Measurements from ENCODE around the gene CELF5. TPM values are rescaled to one million over a fixed set of nuclear protein-coding genes. Genes with fewer than 3 reads are reported as not detected.

CELF5 gene
- total and polyA plus RNA-seq, 10 donors: 0.05 to 0.19 (median 0.10) TPM; not detected in 7

DNA sequence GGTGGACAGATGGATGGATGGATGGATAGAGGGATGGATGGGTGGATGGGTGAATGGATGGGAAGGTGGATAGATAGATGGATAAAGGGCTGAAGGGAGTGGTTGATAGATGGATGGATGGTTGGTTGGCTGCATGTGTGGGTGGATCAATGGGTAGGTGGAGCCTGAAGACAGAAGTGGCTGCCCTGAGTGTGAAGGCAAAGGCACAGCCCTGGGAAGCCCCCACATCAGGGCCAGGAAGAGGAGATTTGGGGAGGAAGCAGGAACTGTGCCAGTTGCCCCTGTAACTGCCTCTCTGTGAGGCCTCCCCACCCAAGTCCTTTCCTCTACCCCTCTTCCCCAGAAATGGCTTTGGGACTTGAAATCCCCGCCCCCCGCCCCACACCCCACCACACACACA is 98.6 kb downstream of the CELF5 start:
- no peak for DNase-seq
- H3K27me3 ChIP-seq (replicated peaks in 1 of 7): peaks cover 0 to 40% (median 15%) of the 10 kb centered on the region in 7 donors
- no peak overlapping the region for H3K27ac ChIP-seq
- H3K36me3 ChIP-seq: no peaks in the 10 kb centered on the region
- no peak overlapping the region for H3K4me3 ChIP-seq
- TF ChIP-seq POLR2A (IDR thresholded peaks at IDR 0.05) (no peak), POLR2AphosphoS5 (IDR thresholded peaks at IDR 0.05) (no peak)
- TF ChIP-seq, protein P1, sequence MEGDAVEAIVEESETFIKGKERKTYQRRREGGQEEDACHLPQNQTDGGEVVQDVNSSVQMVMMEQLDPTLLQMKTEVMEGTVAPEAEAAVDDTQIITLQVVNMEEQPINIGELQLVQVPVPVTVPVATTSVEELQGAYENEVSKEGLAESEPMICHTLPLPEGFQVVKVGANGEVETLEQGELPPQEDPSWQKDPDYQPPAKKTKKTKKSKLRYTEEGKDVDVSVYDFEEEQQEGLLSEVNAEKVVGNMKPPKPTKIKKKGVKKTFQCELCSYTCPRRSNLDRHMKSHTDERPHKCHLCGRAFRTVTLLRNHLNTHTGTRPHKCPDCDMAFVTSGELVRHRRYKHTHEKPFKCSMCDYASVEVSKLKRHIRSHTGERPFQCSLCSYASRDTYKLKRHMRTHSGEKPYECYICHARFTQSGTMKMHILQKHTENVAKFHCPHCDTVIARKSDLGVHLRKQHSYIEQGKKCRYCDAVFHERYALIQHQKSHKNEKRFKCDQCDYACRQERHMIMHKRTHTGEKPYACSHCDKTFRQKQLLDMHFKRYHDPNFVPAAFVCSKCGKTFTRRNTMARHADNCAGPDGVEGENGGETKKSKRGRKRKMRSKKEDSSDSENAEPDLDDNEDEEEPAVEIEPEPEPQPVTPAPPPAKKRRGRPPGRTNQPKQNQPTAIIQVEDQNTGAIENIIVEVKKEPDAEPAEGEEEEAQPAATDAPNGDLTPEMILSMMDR (IDR thresholded peaks at IDR 0.05 in 8 of 11, conservative IDR thresholded peaks at IDR 0.05 in 3 of 11): no peak
- H3K4me1 ChIP-seq: peaks cover 0 to 6% (median 0%) of the 10 kb centered on the region in 6 donors
- intact Hi-C loops (cut with DNase I; ENCODE audit: low total_unique reads): no loop called here
- no peaks in the 10 kb centered on the region for H3K9me3 ChIP-seq
- WGBS, 5 donors: 48 to 80% (median 58%) methylated on average over 1 to 2 of the region's 2 CpGs; no CpG with 5 or more reads in 1 of the 5 donors

DNA sequence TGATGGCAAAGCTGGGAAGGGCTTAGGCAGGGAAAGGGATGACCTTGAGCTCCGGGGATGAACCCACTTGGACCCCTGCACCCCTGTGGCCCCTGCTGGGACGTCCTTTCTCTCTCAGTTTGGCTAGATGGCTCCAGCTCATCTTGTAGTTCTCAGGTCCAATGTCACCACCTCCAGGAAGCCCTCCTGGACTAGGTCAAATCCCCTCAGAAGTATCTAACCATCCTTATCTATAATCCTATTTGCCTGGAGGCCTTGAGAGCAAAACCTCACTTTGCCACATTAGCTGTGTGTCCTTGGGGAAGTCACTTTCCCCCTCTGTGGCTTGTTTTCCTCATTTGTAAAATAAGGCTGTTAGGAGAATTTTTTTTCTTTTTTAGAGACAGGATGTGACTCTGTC is 99.2 kb downstream of the CELF5 start:
- Histone ChIP-seq H3K36me3 (no peaks in the 10 kb centered on the region), H3K9me3 (no peaks in the 10 kb centered on the region), H3K4me1 (peaks cover 0 to 6% (median 0%) of the 10 kb centered on the region in 6 donors), H3K27ac (no peak overlapping the region), H3K27me3 (replicated peaks in 1 of 7) (peaks cover 0 to 33% (median 14%) of the 10 kb centered on the region in 7 donors), H3K4me3 (no peak overlapping the region)
- DNase-seq: no peak
- intact Hi-C loops (cut with DNase I; ENCODE audit: low total_unique reads): no loop called here
- WGBS, 5 donors: 39 to 48% (median 43%) methylated on average over 2 of the region's 2 CpGs
- no peak for TF ChIP-seq POLR2AphosphoS5 (IDR thresholded peaks at IDR 0.05)
- TF ChIP-seq, protein P1 (IDR thresholded peaks at IDR 0.05 in 8 of 11, conservative IDR thresholded peaks at IDR 0.05 in 3 of 11): no peak
- no peak for TF ChIP-seq POLR2A (IDR thresholded peaks at IDR 0.05)

DNA sequence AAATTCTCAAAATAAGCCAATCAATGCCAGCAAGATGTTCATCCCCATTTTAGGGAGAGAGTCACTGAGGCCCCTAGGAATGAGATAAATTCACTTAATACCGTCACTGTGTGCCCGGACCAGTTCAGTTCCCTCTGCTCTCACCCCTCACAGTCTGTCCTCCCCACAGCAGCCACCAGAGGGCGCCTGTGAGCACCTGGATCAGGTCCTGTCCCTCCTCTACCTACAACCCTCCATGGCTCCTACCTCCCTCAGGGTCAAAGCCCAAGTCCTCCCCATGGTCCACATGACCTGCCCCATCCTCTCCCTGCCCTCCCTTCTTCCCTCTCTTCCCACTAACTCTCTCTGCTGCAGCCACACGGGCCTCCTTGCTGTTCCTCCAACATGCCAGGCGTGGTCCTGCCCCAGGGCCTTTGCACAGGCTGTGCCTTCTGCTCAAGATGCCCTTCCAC is 100.0 kb downstream of the CELF5 start:
- peak; percentile 91 for DNase-seq
- Histone ChIP-seq H3K36me3 (no peaks in the 10 kb centered on the region), H3K27ac (no peak overlapping the region), H3K4me3 (no peak overlapping the region), H3K27me3 (replicated peaks in 1 of 7) (peaks cover 0 to 26% (median 14%) of the 10 kb centered on the region in 7 donors), H3K9me3 (no peaks in the 10 kb centered on the region), H3K4me1 (peaks cover 0 to 6% (median 0%) of the 10 kb centered on the region in 6 donors)
- no peak for TF ChIP-seq POLR2A (IDR thresholded peaks at IDR 0.05)
- TF ChIP-seq, protein P1 (IDR thresholded peaks at IDR 0.05 in 8 of 11, conservative IDR thresholded peaks at IDR 0.05 in 3 of 11): peak; percentile 35 to 88 (median 74)
- WGBS, 5 donors: 42 to 52% (median 46%) methylated on average over 5 of the region's 5 CpGs
- intact Hi-C loops (cut with DNase I; ENCODE audit: low total_unique reads): no loop called here

DNA sequence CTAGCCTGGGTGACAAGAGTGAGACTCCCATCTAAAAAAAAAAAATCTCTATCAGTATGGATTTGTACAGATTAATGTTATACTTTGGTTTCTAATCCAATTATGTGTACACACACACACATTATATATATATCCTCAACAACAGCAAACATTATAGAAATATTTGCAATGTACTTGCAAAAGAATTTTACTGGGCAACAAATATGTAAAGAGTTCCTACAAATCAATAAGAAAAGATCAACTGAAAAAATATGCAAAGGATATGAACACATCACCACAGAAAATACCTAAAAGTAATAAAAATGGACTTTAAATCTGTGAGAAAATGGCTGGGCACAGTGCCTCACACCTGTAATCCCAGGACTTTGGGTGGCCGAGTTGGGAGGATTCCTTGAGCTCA is 101.0 kb downstream of the CELF5 start:
- Histone ChIP-seq H3K36me3 (no peaks in the 10 kb centered on the region), H3K4me1 (peaks cover 0 to 6% (median 0%) of the 10 kb centered on the region in 6 donors), H3K4me3 (no peak overlapping the region), H3K9me3 (no peaks in the 10 kb centered on the region), H3K27me3 (replicated peaks in 1 of 7) (peaks cover 0 to 15% (median 7%) of the 10 kb centered on the region in 7 donors), H3K27ac (no peak overlapping the region)
- DNase-seq: no peak
- intact Hi-C loops (cut with DNase I; ENCODE audit: low total_unique reads): loop anchor here (5.0 kb wide), 1 partner anchor 147 kb away; no protein-coding TSS in a partner anchor
- no peak for TF ChIP-seq POLR2A (IDR thresholded peaks at IDR 0.05)
- no peak for TF ChIP-seq POLR2AphosphoS5 (IDR thresholded peaks at IDR 0.05)
- TF ChIP-seq, protein P1 (IDR thresholded peaks at IDR 0.05 in 8 of 11, conservative IDR thresholded peaks at IDR 0.05 in 3 of 11): no peak
- 63 to 95% (median 87%) methylated on average over 1 of the region's 1 CpG for WGBS, 5 donors
